NCI-H526 (cell line): ENCODE results near the gene WFDC12.

Experiments
- DNase-seq, 2 experiments: peaks; one replicate each; lab custom pipeline; 2025; lab: John Stamatoyannopoulos, UW

WFDC12 gene

GRCh38 chr20:45090481-45090880, 33.8 kb downstream of the WFDC12 start:
- DNase-seq = no peak

GRCh38 chr20:45088247-45088646, 36.0 kb downstream of the WFDC12 start:
- no peak for DNase-seq

- no peak for DNase-seq
Measured at GRCh38 chr20:45087814-45088213, 36.5 kb downstream of the WFDC12 start.

GRCh38 chr20:45087097-45087790, 37.0 kb downstream of the WFDC12 start:
- no peak for DNase-seq

GRCh38 chr20:45085867-45086266, 38.4 kb downstream of the WFDC12 start:
- no peak for DNase-seq

GRCh38 chr20:45085289-45085688, 39.0 kb downstream of the WFDC12 start:
- DNase-seq = no peak

- DNase-seq = no peak
Measured at GRCh38 chr20:45083127-45083526, 41.1 kb downstream of the WFDC12 start.

- DNase-seq = peak; percentile 31 to 38
Measured at GRCh38 chr20:45082468-45082867, 41.8 kb downstream of the WFDC12 start.

- DNase-seq = peak in 1 of 2 experiments; percentile 39
Measured at GRCh38 chr20:45080867-45081624, 43.2 kb downstream of the WFDC12 start.

GRCh38 chr20:45077559-45077958, 46.7 kb downstream of the WFDC12 start:
- DNase-seq = no peak
